GM19025 (cell line): ENCODE measurements around the gene ARSJ.
A peak's percentile ranks its signal among the peaks of the same experiment; 100 is the strongest.
"Not testable (repeated sequence)": the region's sequence is repeated elsewhere in the genome, so short reads cannot be mapped to it uniquely, and the experiment has no call there.

ENCODE experiments used
- ATAC-seq: cut with Tn5 transposase; IDR thresholded peaks from one replicate; pipeline ENCODE4 v1.9.1; 2021; ENCODE audit warnings: mild to moderate bottlenecking, low read depth, moderate library complexity; ENCODE audit not compliant: unreplicated experiment

Gene ARSJ

GRCh38 chr4:113979148-113979904 lies at the start of gene ARSJ:
TSS of gene ARSJ (minus strand) at chr4:113979647. CDS start at chr4:113978834, 813 bp downstream.
- no peak for ATAC-seq

- no peak for ATAC-seq
Measured at GRCh38 chr4:114028071-114028470, 48.6 kb upstream of the ARSJ start.

- no peak for ATAC-seq
Measured at GRCh38 chr4:114027596-114027995, 48.1 kb upstream of the ARSJ start.

GRCh38 chr4:114026447-114026846 lies 47.0 kb upstream of the ARSJ start:
- ATAC-seq, result no peak

GRCh38 chr4:114025176-114025777 lies 45.8 kb upstream of the ARSJ start:
- peak; percentile 93 for ATAC-seq

- ATAC-seq, result no peak
Measured at GRCh38 chr4:114021451-114021850, 42.0 kb upstream of the ARSJ start.

GRCh38 chr4:114019969-114020358 lies 40.5 kb upstream of the ARSJ start:
- ATAC-seq, result no peak

- no peak for ATAC-seq
Measured at GRCh38 chr4:114019276-114019968, 40.0 kb upstream of the ARSJ start.

GRCh38 chr4:114017120-114017917 lies 37.9 kb upstream of the ARSJ start:
- ATAC-seq, result no peak

- ATAC-seq, result no peak
Measured at GRCh38 chr4:114015444-114015899, 36.0 kb upstream of the ARSJ start.

- not testable (repeated sequence) for ATAC-seq
Measured at GRCh38 chr4:114013201-114013600, 33.8 kb upstream of the ARSJ start.

- ATAC-seq, result no peak
Measured at GRCh38 chr4:114012749-114013148, 33.3 kb upstream of the ARSJ start.

GRCh38 chr4:114005569-114006442 lies 26.4 kb upstream of the ARSJ start:
- no peak for ATAC-seq

GRCh38 chr4:114004483-114005226 lies 25.2 kb upstream of the ARSJ start:
- ATAC-seq, result not testable (repeated sequence)

GRCh38 chr4:113998531-113998930 lies 19.1 kb upstream of the ARSJ start:
- no peak for ATAC-seq

- ATAC-seq, result no peak
Measured at GRCh38 chr4:113998079-113998478, 18.6 kb upstream of the ARSJ start.

- ATAC-seq, result no peak
Measured at GRCh38 chr4:113997206-113997605, 17.8 kb upstream of the ARSJ start.

- ATAC-seq, result no peak
Measured at GRCh38 chr4:113996599-113997177, 17.2 kb upstream of the ARSJ start.

GRCh38 chr4:113993887-113994286 lies 14.4 kb upstream of the ARSJ start:
- no peak for ATAC-seq
